Activated B cell treated with CpG ODN at 0.5 μM for 24 hours (primary cell): ENCODE results near the gene PALS1. TPM values are rescaled to one million over a fixed set of nuclear protein-coding genes. Genes with fewer than 3 reads are reported as not detected.

ENCODE experiments used
- ATAC-seq: fragments of 200-7000 bp; cut with Tn5 transposase; one replicate; pipeline ENCODE4 v1.10.0; 2021; ENCODE audit warnings: low read depth, mild to moderate bottlenecking, moderate library complexity
- CTCF ChIA-PET: fragments of 350-600 bp; sonication (Branson Sonifier 250); formaldehyde crosslinking; loops from one replicate; lab custom pipeline; 2021; ENCODE audit warnings: antibody characterized with exemption; lab: Charles Lee
- POLR2A ChIA-PET: fragments of 350-600 bp; sonication (Branson Sonifier 250); formaldehyde crosslinking; loops from one replicate; lab custom pipeline; 2021; ENCODE audit warnings: antibody characterized with exemption; lab: Charles Lee
- DNase-seq: peaks from one replicate; pipeline ENCODE4 v3.0.0; 2022
- H3K27ac Mint-ChIP-seq: one replicate; pipeline ENCODE4 v1.8.0; 2020; ENCODE audit warnings: mixed read lengths
- H3K27me3 Mint-ChIP-seq: one replicate; pipeline ENCODE4 v1.8.0; 2021; ENCODE audit warnings: mixed read lengths
- H3K36me3 Mint-ChIP-seq: one replicate; pipeline ENCODE4 v1.8.0; 2021; ENCODE audit warnings: low read depth, mixed read lengths
- H3K4me1 Mint-ChIP-seq: one replicate; pipeline ENCODE4 v1.8.0; 2021; ENCODE audit warnings: mixed read lengths
- H3K4me3 Mint-ChIP-seq: one replicate; pipeline ENCODE4 v1.8.0; 2020; ENCODE audit warnings: mild to moderate bottlenecking, mixed read lengths
- H3K9me3 Mint-ChIP-seq: one replicate; pipeline ENCODE4 v1.8.0; 2020; ENCODE audit warnings: mixed read lengths
- CTCF ChIP-seq: fragments of 200-600 bp; IDR thresholded peaks from one replicate; pipeline ENCODE4 v1.8.0; 2022; ENCODE audit warnings: antibody characterized with exemption, mild to moderate bottlenecking
- intact Hi-C: fragments of 100-400 bp; cut with micrococcal nuclease; formaldehyde crosslinking; loops from one replicate; pipeline ENCODE4 v1.15.1; 2024
- total RNA-seq: library from RNA; stranded (reverse); gene quantifications from 2 replicates; pipeline ENCODE4 v1.2.3, GENCODE V29; 2022

PALS1 gene
- total RNA-seq, 1 donor from 2014 or later: 11.4 TPM

GRCh38 chr14:67267576-67268328, 26.5 kb downstream of the PALS1 start:
- intact Hi-C loops: no loop called here
- H3K4me3 Mint-ChIP-seq: no peak overlapping the region
- ChIA-PET CTCF (interaction anchor here (1.2 kb wide), 1 partner anchor 18 kb away, joined by 4 read pairs; no protein-coding TSS in a partner anchor), POLR2A (no interaction called here)
- H3K36me3 Mint-ChIP-seq: peaks cover 11% of the 10 kb centered on the region
- DNase-seq (no peak), ATAC-seq (no peak)
- no peak overlapping the region for H3K27ac Mint-ChIP-seq
- TF ChIP-seq CTCF: no peak
- no peaks in the 10 kb centered on the region for H3K9me3 Mint-ChIP-seq
- peaks cover 3% of the 10 kb centered on the region for H3K4me1 Mint-ChIP-seq
- H3K27me3 Mint-ChIP-seq: no peaks in the 10 kb centered on the region

GRCh38 chr14:67268426-67269150, 27.4 kb downstream of the PALS1 start:
- TF ChIP-seq CTCF: no peak
- Mint-ChIP-seq H3K36me3 (peaks cover 17% of the 10 kb centered on the region), H3K9me3 (no peaks in the 10 kb centered on the region), H3K4me3 (no peak overlapping the region), H3K27me3 (no peaks in the 10 kb centered on the region), H3K27ac (no peak overlapping the region), H3K4me1 (peaks cover 3% of the 10 kb centered on the region)
- ChIA-PET CTCF (no interaction called here), POLR2A (no interaction called here)
- ATAC-seq: no peak
- intact Hi-C loops: no loop called here
- DNase-seq: no peak

GRCh38 chr14:67269298-67270060, 28.2 kb downstream of the PALS1 start:
- Mint-ChIP-seq H3K27me3 (no peaks in the 10 kb centered on the region), H3K4me1 (peaks cover 3% of the 10 kb centered on the region), H3K36me3 (peaks cover 20% of the 10 kb centered on the region), H3K9me3 (no peaks in the 10 kb centered on the region), H3K4me3 (no peak overlapping the region), H3K27ac (no peak overlapping the region)
- POLR2A ChIA-PET: no interaction called here
- TF ChIP-seq CTCF: no peak
- intact Hi-C loops: no loop called here
- DNase-seq (no peak), ATAC-seq (no peak)
- CTCF ChIA-PET: interaction anchor here (1.9 kb wide), 1 partner anchor 17 kb away, joined by 9 read pairs; no protein-coding TSS in a partner anchor

- H3K36me3 Mint-ChIP-seq: peaks cover 23% of the 10 kb centered on the region
- DNase-seq (no peak), ATAC-seq (no peak)
- CTCF ChIA-PET: interaction anchor here (0.6 to 1.9 kb wide), 2 partner anchors 16 to 296 kb away, joined by 4 to 9 read pairs; no protein-coding TSS in a partner anchor
- H3K4me3 Mint-ChIP-seq: no peak overlapping the region
- intact Hi-C loops: no loop called here
- no peaks in the 10 kb centered on the region for H3K9me3 Mint-ChIP-seq
- POLR2A ChIA-PET: no interaction called here
- no peak overlapping the region for H3K27ac Mint-ChIP-seq
- H3K4me1 Mint-ChIP-seq: peaks cover 3% of the 10 kb centered on the region
- H3K27me3 Mint-ChIP-seq: no peaks in the 10 kb centered on the region
- TF ChIP-seq CTCF: no peak
Measured at GRCh38 chr14:67270145-67270753, 29.0 kb downstream of the PALS1 start.
